AG10803 (cell line): ENCODE results near the gene SV2A.
"Not testable (repeated sequence)": the region's sequence is repeated elsewhere in the genome, so short reads cannot be mapped to it uniquely, and the experiment has no call there.

ENCODE experiments used
- DNase-seq: peaks from one replicate; pipeline ENCODE4 v3.0.0; 2010; ENCODE audit warnings: low read depth
- H3K4me3 ChIP-seq: 2 replicates; pipeline ENCODE4 v1.5.1; 2011; ENCODE audit warnings: mild to moderate bottlenecking, low read length, control low read depth
- CTCF ChIP-seq: conservative IDR thresholded peaks from 2 replicates; pipeline ENCODE4 v1.5.1; 2011; ENCODE audit warnings: mild to moderate bottlenecking, low read length, control low read depth, inconsistent platforms

Gene SV2A

GRCh38 chr1:149877211-149877946 lies 40.3 kb downstream of the SV2A start:
- DNase-seq = no peak
- no peak overlapping the region for H3K4me3 ChIP-seq
- no peak for TF ChIP-seq CTCF

GRCh38 chr1:149873060-149873459 lies 44.6 kb downstream of the SV2A start:
- DNase-seq, H3K4me3 ChIP-seq: not testable (repeated sequence)

GRCh38 chr1:149866887-149867286 lies 50.8 kb downstream of the SV2A start:
- H3K4me3 ChIP-seq, DNase-seq: not testable (repeated sequence)

- DNase-seq, H3K4me3 ChIP-seq: not testable (repeated sequence)
Observed at GRCh38 chr1:149861497-149862054, 56.1 kb downstream of the SV2A start.

- not testable (repeated sequence) for DNase-seq, H3K4me3 ChIP-seq
Observed at GRCh38 chr1:149860684-149861496, 56.8 kb downstream of the SV2A start.

- not testable (repeated sequence) for H3K4me3 ChIP-seq, DNase-seq
Observed at GRCh38 chr1:149860271-149860670, 57.4 kb downstream of the SV2A start.
